Fibroblast of lung (primary cell): ENCODE results near the gene MGLL.

Source experiments
- EZH2 ChIP-seq: IDR thresholded peaks from 2 replicates; pipeline ENCODE4 v1.5.1; 2012; ENCODE audit warnings: low read length, control low read depth, mild to moderate bottlenecking; ENCODE audit errors: missing control alignments
- TF ChIP-seq, protein P1 (sequence below), 2 donors: IDR thresholded peaks in 1 of 2; conservative IDR thresholded peaks in 1 of 2; 1 replicate in 1 of 2; 2 replicates in 1 of 2; pipeline ENCODE4 v1.5.1; 2011 to 2012; ENCODE audit warnings: low read length in 2 of 2, control low read depth in 1 of 2, inconsistent platforms in 1 of 2, low read depth in 1 of 2, mild to moderate bottlenecking in 1 of 2

DNA sequence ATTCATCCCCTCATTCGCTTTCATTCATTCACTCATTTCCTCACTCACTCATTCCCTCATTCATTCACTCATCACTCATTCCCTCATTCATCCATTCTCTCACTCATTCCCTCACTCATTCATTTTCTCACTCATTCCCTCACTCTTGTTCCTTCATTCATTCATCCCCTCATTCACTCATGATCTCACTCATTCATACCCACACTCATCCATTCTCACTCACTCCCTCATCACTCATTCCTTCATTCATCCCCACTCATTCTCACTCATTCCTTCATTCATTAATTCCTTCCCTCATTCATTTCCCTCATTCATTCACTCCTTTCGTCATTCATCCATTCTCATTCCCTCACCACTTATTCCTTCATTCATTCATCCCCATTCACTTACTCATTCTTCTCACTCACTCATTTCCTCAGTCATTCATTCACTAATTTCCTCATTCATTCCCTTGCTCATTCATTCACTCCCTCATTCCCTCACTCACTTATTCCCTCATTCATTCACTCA, 135.0 kb downstream of the MGLL start:
- TF ChIP-seq, protein P1, sequence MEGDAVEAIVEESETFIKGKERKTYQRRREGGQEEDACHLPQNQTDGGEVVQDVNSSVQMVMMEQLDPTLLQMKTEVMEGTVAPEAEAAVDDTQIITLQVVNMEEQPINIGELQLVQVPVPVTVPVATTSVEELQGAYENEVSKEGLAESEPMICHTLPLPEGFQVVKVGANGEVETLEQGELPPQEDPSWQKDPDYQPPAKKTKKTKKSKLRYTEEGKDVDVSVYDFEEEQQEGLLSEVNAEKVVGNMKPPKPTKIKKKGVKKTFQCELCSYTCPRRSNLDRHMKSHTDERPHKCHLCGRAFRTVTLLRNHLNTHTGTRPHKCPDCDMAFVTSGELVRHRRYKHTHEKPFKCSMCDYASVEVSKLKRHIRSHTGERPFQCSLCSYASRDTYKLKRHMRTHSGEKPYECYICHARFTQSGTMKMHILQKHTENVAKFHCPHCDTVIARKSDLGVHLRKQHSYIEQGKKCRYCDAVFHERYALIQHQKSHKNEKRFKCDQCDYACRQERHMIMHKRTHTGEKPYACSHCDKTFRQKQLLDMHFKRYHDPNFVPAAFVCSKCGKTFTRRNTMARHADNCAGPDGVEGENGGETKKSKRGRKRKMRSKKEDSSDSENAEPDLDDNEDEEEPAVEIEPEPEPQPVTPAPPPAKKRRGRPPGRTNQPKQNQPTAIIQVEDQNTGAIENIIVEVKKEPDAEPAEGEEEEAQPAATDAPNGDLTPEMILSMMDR (conservative IDR thresholded peaks at IDR 0.05 in 1 of 2, IDR thresholded peaks at IDR 0.05 in 1 of 2; ENCODE audit: low read depth in 1 of 2, low read length in 2 of 2), result no peak
- TF ChIP-seq EZH2, result no peak
